ENCODE results near the gene RASA4B.
A peak's percentile ranks its signal among the peaks of the same experiment; 100 is the strongest.
"Not testable (repeated sequence)": the region's sequence is repeated elsewhere in the genome, so short reads cannot be mapped to it uniquely, and the experiment has no call there.

Gene RASA4B

GRCh38 chr7:102517550-102518147, at the start of gene RASA4B:
RASA4B (minus strand) TSS chr7:102517777; CDS start chr7:102517710, 67 bp downstream.
- not testable (repeated sequence) for DNase-seq (ENCODE audit: low spot score)

GRCh38 chr7:102550808-102551422, 33.3 kb upstream of the RASA4B start, which contains the start of gene SPDYE2:
SPDYE2 (plus strand) TSS chr7:102551226; CDS start chr7:102553256, 2,030 bp downstream.
- not testable (repeated sequence) for DNase-seq (ENCODE audit: low spot score)

- not testable (repeated sequence) for DNase-seq (ENCODE audit: low spot score)
These were observed 28.8 kb upstream of the RASA4B start for GRCh38 chr7:102546353-102546752.

- DNase-seq (ENCODE audit: low spot score) = not testable (repeated sequence)
These were observed 27.7 kb upstream of the RASA4B start for GRCh38 chr7:102545288-102545687.

GRCh38 chr7:102544372-102544771, 26.8 kb upstream of the RASA4B start:
- not testable (repeated sequence) for DNase-seq (ENCODE audit: low spot score)

GRCh38 chr7:102543596-102543995, 26.0 kb upstream of the RASA4B start, which contains the start of gene UPK3BL2:
UPK3BL2 (minus strand) TSS chr7:102543696; CDS start chr7:102543636, 60 bp downstream.
- not testable (repeated sequence) for DNase-seq (ENCODE audit: low spot score)

- not testable (repeated sequence) for DNase-seq (ENCODE audit: low spot score)
These were observed 25.2 kb upstream of the RASA4B start for GRCh38 chr7:102542771-102543170.

GRCh38 chr7:102542083-102542482, 24.5 kb upstream of the RASA4B start:
- DNase-seq (ENCODE audit: low spot score) = not testable (repeated sequence)

- not testable (repeated sequence) for DNase-seq (ENCODE audit: low spot score)
These were observed 23.0 kb upstream of the RASA4B start for GRCh38 chr7:102540604-102541003.

- DNase-seq (ENCODE audit: low spot score) = not testable (repeated sequence)
These were observed 17.6 kb upstream of the RASA4B start for GRCh38 chr7:102535062-102535615.

GRCh38 chr7:102532127-102532526, 14.6 kb upstream of the RASA4B start:
- not testable (repeated sequence) for DNase-seq (ENCODE audit: low spot score)

GRCh38 chr7:102531583-102531982, 14.0 kb upstream of the RASA4B start:
- DNase-seq (ENCODE audit: low spot score) = not testable (repeated sequence)

- DNase-seq (ENCODE audit: low spot score) = not testable (repeated sequence)
These were observed 10.5 kb upstream of the RASA4B start for GRCh38 chr7:102527822-102528793.

GRCh38 chr7:102527182-102527581, 9.6 kb upstream of the RASA4B start:
- DNase-seq (ENCODE audit: low spot score) = not testable (repeated sequence)

GRCh38 chr7:102524803-102525202, 7.2 kb upstream of the RASA4B start:
- DNase-seq (ENCODE audit: low spot score) = not testable (repeated sequence)

GRCh38 chr7:102520797-102521196, 3.2 kb upstream of the RASA4B start:
- DNase-seq (ENCODE audit: low spot score) = not testable (repeated sequence)

- not testable (repeated sequence) for DNase-seq (ENCODE audit: low spot score)
These were observed 626 bp downstream of the RASA4B start for GRCh38 chr7:102516951-102517350.

GRCh38 chr7:102515889-102516288, 1.7 kb downstream of the RASA4B start:
- DNase-seq (ENCODE audit: low spot score) = not testable (repeated sequence)

- DNase-seq (ENCODE audit: low spot score) = not testable (repeated sequence)
These were observed 2.5 kb downstream of the RASA4B start for GRCh38 chr7:102514881-102515721.

- peak; percentile 0 for DNase-seq (ENCODE audit: low spot score)
These were observed 4.8 kb downstream of the RASA4B start for GRCh38 chr7:102512642-102513221.
